LNCAP (cell line): Measurements from ENCODE around the gene ELF3.

Source experiments
- CTCF ChIP-seq: fragments of 450-650 bp; IDR thresholded peaks from 2 replicates; pipeline ENCODE4 v1.5.1; 2017; ENCODE audit warnings: mild to moderate bottlenecking

Gene ELF3

GRCh38 chr1:202063093-202063492, 52.7 kb downstream of the ELF3 start:
- no peak for TF ChIP-seq CTCF
